ENCODE measurements around the gene PDLIM7.
A peak's percentile ranks its signal among the peaks of the same experiment; 100 is the strongest.

PDLIM7 gene

GRCh38 chr5:177476531-177477233 lies 20.7 kb downstream of the PDLIM7 start:
- TF ChIP-seq YY1 (IDR thresholded peaks at IDR 0.05; ENCODE audit: low read depth) (no peak), NFIC (IDR thresholded peaks at IDR 0.05) (no peak), FOXM1 (IDR thresholded peaks at IDR 0.05; ENCODE audit: borderline replicate concordance, low read depth) (no peak), TEAD4 (IDR thresholded peaks at IDR 0.05) (no peak), TAF1 (IDR thresholded peaks at IDR 0.05; ENCODE audit: low read depth) (no peak), EP300 (IDR thresholded peaks at IDR 0.05; ENCODE audit: borderline replicate concordance) (no peak), TCF12 (IDR thresholded peaks at IDR 0.05; ENCODE audit: low read depth) (no peak), ZBTB7A (IDR thresholded peaks at IDR 0.05; ENCODE audit: low read depth) (no peak), RAD21 (IDR thresholded peaks at IDR 0.05; ENCODE audit: low read depth) (no peak), USF1 (IDR thresholded peaks at IDR 0.05) (no peak), CEBPB (IDR thresholded peaks at IDR 0.05) (no peak), EGR1 (IDR thresholded peaks at IDR 0.05) (no peak), CREB1 (IDR thresholded peaks at IDR 0.05; ENCODE audit: low read depth) (no peak)
- TF ChIP-seq, protein P1, sequence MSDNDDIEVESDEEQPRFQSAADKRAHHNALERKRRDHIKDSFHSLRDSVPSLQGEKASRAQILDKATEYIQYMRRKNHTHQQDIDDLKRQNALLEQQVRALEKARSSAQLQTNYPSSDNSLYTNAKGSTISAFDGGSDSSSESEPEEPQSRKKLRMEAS (IDR thresholded peaks at IDR 0.05), result no peak
- TF ChIP-seq, protein P2, sequence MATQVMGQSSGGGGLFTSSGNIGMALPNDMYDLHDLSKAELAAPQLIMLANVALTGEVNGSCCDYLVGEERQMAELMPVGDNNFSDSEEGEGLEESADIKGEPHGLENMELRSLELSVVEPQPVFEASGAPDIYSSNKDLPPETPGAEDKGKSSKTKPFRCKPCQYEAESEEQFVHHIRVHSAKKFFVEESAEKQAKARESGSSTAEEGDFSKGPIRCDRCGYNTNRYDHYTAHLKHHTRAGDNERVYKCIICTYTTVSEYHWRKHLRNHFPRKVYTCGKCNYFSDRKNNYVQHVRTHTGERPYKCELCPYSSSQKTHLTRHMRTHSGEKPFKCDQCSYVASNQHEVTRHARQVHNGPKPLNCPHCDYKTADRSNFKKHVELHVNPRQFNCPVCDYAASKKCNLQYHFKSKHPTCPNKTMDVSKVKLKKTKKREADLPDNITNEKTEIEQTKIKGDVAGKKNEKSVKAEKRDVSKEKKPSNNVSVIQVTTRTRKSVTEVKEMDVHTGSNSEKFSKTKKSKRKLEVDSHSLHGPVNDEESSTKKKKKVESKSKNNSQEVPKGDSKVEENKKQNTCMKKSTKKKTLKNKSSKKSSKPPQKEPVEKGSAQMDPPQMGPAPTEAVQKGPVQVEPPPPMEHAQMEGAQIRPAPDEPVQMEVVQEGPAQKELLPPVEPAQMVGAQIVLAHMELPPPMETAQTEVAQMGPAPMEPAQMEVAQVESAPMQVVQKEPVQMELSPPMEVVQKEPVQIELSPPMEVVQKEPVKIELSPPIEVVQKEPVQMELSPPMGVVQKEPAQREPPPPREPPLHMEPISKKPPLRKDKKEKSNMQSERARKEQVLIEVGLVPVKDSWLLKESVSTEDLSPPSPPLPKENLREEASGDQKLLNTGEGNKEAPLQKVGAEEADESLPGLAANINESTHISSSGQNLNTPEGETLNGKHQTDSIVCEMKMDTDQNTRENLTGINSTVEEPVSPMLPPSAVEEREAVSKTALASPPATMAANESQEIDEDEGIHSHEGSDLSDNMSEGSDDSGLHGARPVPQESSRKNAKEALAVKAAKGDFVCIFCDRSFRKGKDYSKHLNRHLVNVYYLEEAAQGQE (IDR thresholded peaks at IDR 0.05; ENCODE audit: low read depth), result no peak

DNA sequence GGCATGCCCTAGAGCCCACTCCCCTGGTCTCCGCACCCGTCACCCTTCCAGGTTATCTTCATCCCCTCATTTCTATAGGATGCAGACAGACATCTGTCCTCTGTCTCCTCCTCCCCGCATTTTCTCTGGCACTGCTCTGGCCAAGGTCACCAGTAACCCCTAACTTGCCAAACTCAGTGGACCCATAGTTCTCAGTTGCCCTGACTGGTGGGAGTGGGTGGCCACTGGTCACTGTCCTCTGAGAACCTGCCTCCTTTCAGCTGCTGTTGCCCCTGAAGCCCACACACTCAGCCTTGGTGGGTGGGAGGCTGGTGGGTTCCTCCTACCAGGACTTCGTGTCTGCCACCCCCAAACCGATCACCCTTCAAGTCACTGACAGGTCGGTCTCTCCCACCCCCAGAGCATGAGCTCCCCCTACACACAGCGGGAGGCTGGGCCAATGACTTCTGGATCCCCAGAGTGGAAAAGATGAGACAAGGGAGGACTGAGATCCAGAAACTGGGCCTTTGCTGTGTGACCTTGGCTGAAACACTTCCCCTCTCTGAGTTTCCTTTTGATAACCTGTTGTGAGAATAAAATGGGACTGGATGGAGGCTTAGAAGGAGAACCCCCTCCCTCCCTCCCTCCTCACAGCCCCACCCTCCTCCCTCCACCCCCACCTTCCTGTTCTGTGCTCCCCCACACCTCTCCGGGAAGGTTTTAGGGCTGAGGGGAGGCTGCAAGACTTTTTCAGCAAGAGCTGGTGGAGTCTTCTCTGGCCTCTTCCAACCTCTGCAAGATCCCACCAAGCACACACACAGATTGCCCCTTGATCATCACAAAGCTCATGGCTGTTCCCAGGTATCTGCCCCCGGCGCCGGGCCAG lies 21.6 kb downstream of the PDLIM7 start:
- TF ChIP-seq, protein P1 (IDR thresholded peaks at IDR 0.05), result peak; percentile 29; the same call in 1 of the 2 replicates
- TF ChIP-seq FOXM1 (IDR thresholded peaks at IDR 0.05; ENCODE audit: borderline replicate concordance, low read depth), result no peak
- TF ChIP-seq, protein P2 (IDR thresholded peaks at IDR 0.05; ENCODE audit: low read depth), result no peak

DNA sequence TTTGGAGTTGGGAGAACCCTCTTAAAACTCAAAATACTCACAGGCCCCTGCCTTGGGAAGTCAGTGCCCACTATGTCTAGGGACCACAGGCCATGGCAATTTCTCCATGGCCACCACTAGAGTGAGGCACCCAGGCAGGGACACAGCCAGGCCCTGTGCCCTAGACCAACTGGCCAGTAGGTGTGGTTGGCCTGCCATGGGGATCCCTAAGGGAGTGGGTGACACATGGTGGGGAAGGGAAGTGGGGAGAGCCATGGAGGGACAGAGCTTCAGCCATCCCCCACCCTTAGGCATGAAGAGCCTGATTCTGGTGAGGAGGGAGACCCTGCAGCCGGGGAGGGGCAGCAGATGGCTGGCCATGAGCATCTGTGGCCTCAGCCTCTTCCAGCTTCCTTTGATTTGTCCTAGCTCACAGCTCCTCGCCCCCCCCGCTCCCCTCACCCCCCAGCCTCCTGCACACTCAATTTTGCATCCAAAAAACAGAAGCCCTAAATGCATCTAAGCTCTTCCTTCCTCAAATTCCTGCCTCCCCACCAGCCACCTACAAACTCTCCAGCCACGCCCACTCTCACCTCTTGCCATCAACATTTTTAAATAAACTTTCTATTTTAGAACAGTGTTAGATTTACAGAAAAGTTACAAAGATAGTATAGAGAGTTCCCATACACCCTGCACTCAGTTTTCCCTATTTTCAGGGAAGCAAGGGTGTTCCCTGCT lies 22.4 kb downstream of the PDLIM7 start:
- no peak for TF ChIP-seq USF1 (IDR thresholded peaks at IDR 0.05)
- TF ChIP-seq CREB1 (IDR thresholded peaks at IDR 0.05; ENCODE audit: low read depth), result no peak
- TF ChIP-seq, protein P2 (IDR thresholded peaks at IDR 0.05; ENCODE audit: low read depth), result no peak
- TF ChIP-seq TEAD4 (IDR thresholded peaks at IDR 0.05), result no peak

DNA sequence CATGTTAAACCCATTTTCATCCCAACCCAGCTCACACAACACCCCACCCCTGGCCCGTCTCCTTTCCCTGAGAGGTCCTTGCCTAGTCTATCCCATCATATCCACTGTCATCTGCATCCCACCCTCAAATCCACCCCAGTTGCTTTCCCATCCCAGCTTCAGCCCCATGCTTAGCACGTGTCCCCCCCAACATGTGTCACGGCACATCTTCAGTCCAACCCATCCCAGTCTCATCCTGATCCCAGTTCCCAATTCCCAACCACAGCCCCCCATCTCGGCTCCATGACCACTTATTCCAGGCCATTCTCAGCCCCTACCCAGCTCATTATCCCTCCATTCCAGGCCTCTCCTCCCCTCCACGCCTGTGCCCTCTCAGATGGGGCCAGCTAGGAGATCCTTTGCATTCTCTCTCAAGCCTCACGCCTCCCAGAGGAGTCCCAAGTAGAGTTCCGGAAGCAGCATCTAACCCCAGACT lies 23.4 kb downstream of the PDLIM7 start:
- no peak for TF ChIP-seq CEBPB (IDR thresholded peaks at IDR 0.05)
- TF ChIP-seq, protein P1 (IDR thresholded peaks at IDR 0.05), result 0 out of 2 replicates have a peak, but pooled peaks have one; percentile 5
